Measurements from ENCODE around the gene NR2E1.

Gene NR2E1

GRCh38 chr6:108203189-108204112, 37.6 kb downstream of the NR2E1 start:
- Histone ChIP-seq H4K8ac (ENCODE audit: low read length) (no peak overlapping the region), H2BK5ac (ENCODE audit: low read depth, low read length, poor library complexity, severe bottlenecking) (no peak overlapping the region), H3K14ac (ENCODE audit: low read length in 2 of 2) (no peak overlapping the region), H3K18ac (ENCODE audit: low read depth in 1 of 2, low read length in 2 of 2) (no peak overlapping the region), H3K9ac (ENCODE audit: low read length) (no peak overlapping the region), H3K4me2 (ENCODE audit: low read length, poor library complexity, severe bottlenecking) (no peak overlapping the region), H2AK5ac (ENCODE audit: low read length, severe bottlenecking) (no peak overlapping the region), H3K36me3 (ENCODE audit: control insufficient read depth in 1 of 2, insufficient read depth in 2 of 2, low read depth in 1 of 2, low read length in 2 of 2) (peaks cover 10 to 13% of the 10 kb centered on the region in 2 experiments), H3K4me1 (ENCODE audit: control insufficient read depth, insufficient read depth, low read depth, low read length) (peaks cover 5% of the 10 kb centered on the region), H2BK120ac (ENCODE audit: low read depth, low read length) (no peak overlapping the region), H3K4ac (ENCODE audit: low read depth in 1 of 2, low read length in 2 of 2) (no peak overlapping the region), H2BK15ac (ENCODE audit: low read depth, poor library complexity, severe bottlenecking) (no peak overlapping the region), H3K79me1 (replicated peaks; ENCODE audit: low read length, poor library complexity, severe bottlenecking) (peaks cover 2% of the 10 kb centered on the region), H2BK12ac (ENCODE audit: low read length in 2 of 2) (no peak overlapping the region), H3K27me3 (ENCODE audit: control insufficient read depth in 1 of 2, insufficient read depth in 1 of 2, low read length in 2 of 2) (no peaks in the 10 kb centered on the region), H3K27ac (ENCODE audit: low read length, poor library complexity, severe bottlenecking) (no peak overlapping the region), H3K4me3 (ENCODE audit: insufficient read depth in 1 of 2, low read depth in 1 of 2, low read length in 2 of 2) (no peak overlapping the region), H2AFZ (ENCODE audit: low read depth, low read length) (no peak overlapping the region), H3K23ac (ENCODE audit: low read length in 2 of 2) (no peak overlapping the region), H3K9me3 (ENCODE audit: control insufficient read depth, low read length) (no peaks in the 10 kb centered on the region), H4K91ac (ENCODE audit: low read length) (no peak overlapping the region)
- 96% methylated on average over 14 of the region's 14 CpGs for WGBS
- DNase-seq: no peak

- Histone ChIP-seq H2BK120ac (ENCODE audit: low read depth, low read length) (no peak overlapping the region), H3K27ac (ENCODE audit: low read length, poor library complexity, severe bottlenecking) (no peak overlapping the region), H2AFZ (ENCODE audit: low read depth, low read length) (no peak overlapping the region), H3K4me1 (ENCODE audit: control insufficient read depth, insufficient read depth, low read depth, low read length) (no peaks in the 10 kb centered on the region), H3K79me1 (replicated peaks; ENCODE audit: low read length, poor library complexity, severe bottlenecking) (peaks cover 5% of the 10 kb centered on the region), H3K27me3 (ENCODE audit: control insufficient read depth in 1 of 2, insufficient read depth in 1 of 2, low read length in 2 of 2) (no peaks in the 10 kb centered on the region), H2BK12ac (ENCODE audit: low read length in 2 of 2) (no peak overlapping the region), H3K36me3 (ENCODE audit: control insufficient read depth in 1 of 2, insufficient read depth in 2 of 2, low read depth in 1 of 2, low read length in 2 of 2) (peaks cover 9 to 44% of the 10 kb centered on the region in 2 experiments), H3K23ac (ENCODE audit: low read length in 2 of 2) (no peak overlapping the region), H3K4ac (ENCODE audit: low read depth in 1 of 2, low read length in 2 of 2) (no peak overlapping the region), H4K8ac (ENCODE audit: low read length) (no peak overlapping the region), H3K18ac (ENCODE audit: low read depth in 1 of 2, low read length in 2 of 2) (no peak overlapping the region), H3K4me3 (ENCODE audit: insufficient read depth in 1 of 2, low read depth in 1 of 2, low read length in 2 of 2) (no peak overlapping the region), H3K9ac (ENCODE audit: low read length) (no peak overlapping the region), H3K9me3 (ENCODE audit: control insufficient read depth, low read length) (no peaks in the 10 kb centered on the region), H2BK15ac (ENCODE audit: low read depth, poor library complexity, severe bottlenecking) (no peak overlapping the region), H3K4me2 (ENCODE audit: low read length, poor library complexity, severe bottlenecking) (no peak overlapping the region), H2AK5ac (ENCODE audit: low read length, severe bottlenecking) (no peak overlapping the region), H3K14ac (ENCODE audit: low read length in 2 of 2) (no peak overlapping the region), H4K91ac (ENCODE audit: low read length) (no peak overlapping the region), H2BK5ac (ENCODE audit: low read depth, low read length, poor library complexity, severe bottlenecking) (no peak overlapping the region)
- no peak for DNase-seq
- 97% methylated on average over 4 of the region's 4 CpGs for WGBS
These were observed 41.2 kb downstream of the NR2E1 start for GRCh38 chr6:108207013-108207412.

- Histone ChIP-seq H3K23ac (ENCODE audit: low read length in 2 of 2) (no peak overlapping the region), H3K27me3 (ENCODE audit: control insufficient read depth in 1 of 2, insufficient read depth in 1 of 2, low read length in 2 of 2) (no peaks in the 10 kb centered on the region), H3K4me3 (ENCODE audit: insufficient read depth in 1 of 2, low read depth in 1 of 2, low read length in 2 of 2) (no peak overlapping the region), H4K91ac (ENCODE audit: low read length) (no peak overlapping the region), H2BK5ac (ENCODE audit: low read depth, low read length, poor library complexity, severe bottlenecking) (no peak overlapping the region), H2BK120ac (ENCODE audit: low read depth, low read length) (no peak overlapping the region), H3K9me3 (ENCODE audit: control insufficient read depth, low read length) (no peaks in the 10 kb centered on the region), H3K4me2 (ENCODE audit: low read length, poor library complexity, severe bottlenecking) (no peak overlapping the region), H2BK15ac (ENCODE audit: low read depth, poor library complexity, severe bottlenecking) (no peak overlapping the region), H3K27ac (ENCODE audit: low read length, poor library complexity, severe bottlenecking) (no peak overlapping the region), H3K36me3 (ENCODE audit: control insufficient read depth in 1 of 2, insufficient read depth in 2 of 2, low read depth in 1 of 2, low read length in 2 of 2) (peaks cover 6 to 47% of the 10 kb centered on the region in 2 experiments), H3K18ac (ENCODE audit: low read depth in 1 of 2, low read length in 2 of 2) (no peak overlapping the region), H3K4me1 (ENCODE audit: control insufficient read depth, insufficient read depth, low read depth, low read length) (no peaks in the 10 kb centered on the region), H3K9ac (ENCODE audit: low read length) (no peak overlapping the region), H3K14ac (ENCODE audit: low read length in 2 of 2) (no peak overlapping the region), H2AFZ (ENCODE audit: low read depth, low read length) (no peak overlapping the region), H2BK12ac (ENCODE audit: low read length in 2 of 2) (no peak overlapping the region), H3K79me1 (replicated peaks; ENCODE audit: low read length, poor library complexity, severe bottlenecking) (peaks cover 9% of the 10 kb centered on the region), H4K8ac (ENCODE audit: low read length) (no peak overlapping the region), H3K4ac (ENCODE audit: low read depth in 1 of 2, low read length in 2 of 2) (no peak overlapping the region), H2AK5ac (ENCODE audit: low read length, severe bottlenecking) (no peak overlapping the region)
- DNase-seq: no peak
- WGBS: 90% methylated on average over 5 of the region's 5 CpGs
These were observed 43.9 kb downstream of the NR2E1 start for GRCh38 chr6:108209738-108210137.

GRCh38 chr6:108210556-108210955, 44.7 kb downstream of the NR2E1 start:
- H3K27ac ChIP-seq (ENCODE audit: low read length, poor library complexity, severe bottlenecking): no peak overlapping the region
- no peak overlapping the region for H3K4me3 ChIP-seq (ENCODE audit: insufficient read depth in 1 of 2, low read depth in 1 of 2, low read length in 2 of 2)
- no peak overlapping the region for H3K14ac ChIP-seq (ENCODE audit: low read length in 2 of 2)
- H2BK120ac ChIP-seq (ENCODE audit: low read depth, low read length): no peak overlapping the region
- no peaks in the 10 kb centered on the region for H3K9me3 ChIP-seq (ENCODE audit: control insufficient read depth, low read length)
- no peak overlapping the region for H4K8ac ChIP-seq (ENCODE audit: low read length)
- no peak overlapping the region for H3K23ac ChIP-seq (ENCODE audit: low read length in 2 of 2)
- no peak for DNase-seq
- peaks cover 11% of the 10 kb centered on the region for H3K79me1 ChIP-seq (replicated peaks; ENCODE audit: low read length, poor library complexity, severe bottlenecking)
- H3K4ac ChIP-seq (ENCODE audit: low read depth in 1 of 2, low read length in 2 of 2): no peak overlapping the region
- no peak overlapping the region for H2BK15ac ChIP-seq (ENCODE audit: low read depth, poor library complexity, severe bottlenecking)
- no peak overlapping the region for H2AK5ac ChIP-seq (ENCODE audit: low read length, severe bottlenecking)
- no peak overlapping the region for H3K18ac ChIP-seq (ENCODE audit: low read depth in 1 of 2, low read length in 2 of 2)
- H3K36me3 ChIP-seq (ENCODE audit: control insufficient read depth in 1 of 2, insufficient read depth in 2 of 2, low read depth in 1 of 2, low read length in 2 of 2): peaks cover 8 to 53% of the 10 kb centered on the region in 2 experiments
- H2AFZ ChIP-seq (ENCODE audit: low read depth, low read length): no peak overlapping the region
- no peak overlapping the region for H4K91ac ChIP-seq (ENCODE audit: low read length)
- no peaks in the 10 kb centered on the region for H3K4me1 ChIP-seq (ENCODE audit: control insufficient read depth, insufficient read depth, low read depth, low read length)
- H2BK12ac ChIP-seq (ENCODE audit: low read length in 2 of 2): no peak overlapping the region
- H2BK5ac ChIP-seq (ENCODE audit: low read depth, low read length, poor library complexity, severe bottlenecking): no peak overlapping the region
- no peak overlapping the region for H3K9ac ChIP-seq (ENCODE audit: low read length)
- no peak overlapping the region for H3K4me2 ChIP-seq (ENCODE audit: low read length, poor library complexity, severe bottlenecking)
- H3K27me3 ChIP-seq (ENCODE audit: control insufficient read depth in 1 of 2, insufficient read depth in 1 of 2, low read length in 2 of 2): no peaks in the 10 kb centered on the region
- 100% methylated on average over 2 of the region's 2 CpGs for WGBS

Measured in mesenchymal stem cell (in vitro differentiated cells and primary cell).